Uterus (tissue), 2 donors: ENCODE measurements around the gene FADS1.

ENCODE experiments used
- POLR2A ChIP-seq, 2 donors: fragments of 450-650 bp; IDR thresholded peaks; one replicate each; pipeline ENCODE4 v1.6.1; 2016; ENCODE audit warnings: antibody characterized with exemption in 2 of 2, mild to moderate bottlenecking in 1 of 2, moderate library complexity in 1 of 2
- TF ChIP-seq, protein P1 (sequence below), 4 experiments: fragments of 200-600 bp in 2 of 4; fragments of 450-650 bp in 2 of 4; sonication (generic) in 2 of 4; IDR thresholded peaks; one replicate each; pipeline ENCODE4 v1.5.1; 2016 to 2019; ENCODE audit warnings: antibody characterized with exemption in 4 of 4, mild to moderate bottlenecking in 2 of 4, moderate library complexity in 1 of 4

DNA sequence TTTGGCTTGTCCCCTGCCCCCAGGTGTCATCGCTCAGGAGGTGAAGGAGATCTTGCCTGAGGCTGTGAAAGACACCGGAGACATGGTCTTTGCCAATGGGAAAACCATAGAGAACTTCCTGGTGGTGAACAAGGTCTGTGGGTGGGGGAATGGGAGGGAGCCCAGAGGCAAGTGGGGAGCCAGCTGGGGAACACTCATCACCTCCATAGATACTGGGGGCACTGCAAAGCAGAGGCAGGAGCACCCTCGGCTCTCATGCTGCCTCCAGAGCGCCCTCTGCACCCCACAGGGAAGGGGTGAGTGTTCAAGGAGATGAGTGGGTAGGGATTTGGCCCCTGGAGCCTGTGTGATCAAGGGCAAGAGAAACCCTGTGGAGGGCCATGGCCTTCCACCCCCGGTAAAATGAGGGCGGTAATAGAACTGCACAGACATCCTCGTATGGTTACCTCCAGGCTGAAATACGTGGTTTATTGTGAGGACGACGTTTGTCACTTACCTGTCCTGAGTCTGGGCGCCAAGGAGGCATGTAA, 38.4 kb downstream of the FADS1 start:
- TF ChIP-seq POLR2A (IDR thresholded peaks at IDR 0.05): no peak
- TF ChIP-seq, protein P1, sequence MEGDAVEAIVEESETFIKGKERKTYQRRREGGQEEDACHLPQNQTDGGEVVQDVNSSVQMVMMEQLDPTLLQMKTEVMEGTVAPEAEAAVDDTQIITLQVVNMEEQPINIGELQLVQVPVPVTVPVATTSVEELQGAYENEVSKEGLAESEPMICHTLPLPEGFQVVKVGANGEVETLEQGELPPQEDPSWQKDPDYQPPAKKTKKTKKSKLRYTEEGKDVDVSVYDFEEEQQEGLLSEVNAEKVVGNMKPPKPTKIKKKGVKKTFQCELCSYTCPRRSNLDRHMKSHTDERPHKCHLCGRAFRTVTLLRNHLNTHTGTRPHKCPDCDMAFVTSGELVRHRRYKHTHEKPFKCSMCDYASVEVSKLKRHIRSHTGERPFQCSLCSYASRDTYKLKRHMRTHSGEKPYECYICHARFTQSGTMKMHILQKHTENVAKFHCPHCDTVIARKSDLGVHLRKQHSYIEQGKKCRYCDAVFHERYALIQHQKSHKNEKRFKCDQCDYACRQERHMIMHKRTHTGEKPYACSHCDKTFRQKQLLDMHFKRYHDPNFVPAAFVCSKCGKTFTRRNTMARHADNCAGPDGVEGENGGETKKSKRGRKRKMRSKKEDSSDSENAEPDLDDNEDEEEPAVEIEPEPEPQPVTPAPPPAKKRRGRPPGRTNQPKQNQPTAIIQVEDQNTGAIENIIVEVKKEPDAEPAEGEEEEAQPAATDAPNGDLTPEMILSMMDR (IDR thresholded peaks at IDR 0.05): no peak
